HT-29 (cell line): ENCODE measurements around the gene TUBB2B. TPM values are rescaled to one million over a fixed set of nuclear protein-coding genes. Genes with fewer than 3 reads are reported as not detected.

Experiments used
- DNase-seq: peaks from one replicate; pipeline ENCODE4 v3.0.0-alpha.2; 2015; ENCODE audit warnings: low spot score
- total RNA-seq: library from RNA; depleted of rRNA; stranded (reverse); fragments of >200 nt; shearing (Covaris generic); gene quantifications from 2 replicates; pipeline ENCODE4 v1.2.3, GENCODE V29; 2014; rRNA removed

TUBB2B gene
- 1.7 and 2.5 TPM in 2 replicates for total RNA-seq

- DNase-seq, result no peak
These were observed at the start of gene TUBB2B for GRCh38 chr6:3227363-3228045. Gene TUBB2B, minus strand, starts transcription at chr6:3227653. Its CDS starts 110 bp downstream, at chr6:3227543.

GRCh38 chr6:3277251-3277650 lies 49.8 kb upstream of the TUBB2B start:
- DNase-seq, result no peak

GRCh38 chr6:3276174-3277167 lies 49.0 kb upstream of the TUBB2B start:
- DNase-seq, result no peak

GRCh38 chr6:3273707-3274521 lies 46.5 kb upstream of the TUBB2B start:
- no peak for DNase-seq

GRCh38 chr6:3272911-3273547 lies 45.6 kb upstream of the TUBB2B start:
- DNase-seq, result no peak

- DNase-seq, result no peak
These were observed 44.3 kb upstream of the TUBB2B start for GRCh38 chr6:3271756-3272155.

GRCh38 chr6:3270258-3270657 lies 42.8 kb upstream of the TUBB2B start:
- no peak for DNase-seq

- no peak for DNase-seq
These were observed 42.0 kb upstream of the TUBB2B start for GRCh38 chr6:3269281-3269975.

GRCh38 chr6:3268680-3269079 lies 41.2 kb upstream of the TUBB2B start:
- no peak for DNase-seq

- DNase-seq, result no peak
These were observed 39.7 kb upstream of the TUBB2B start for GRCh38 chr6:3267162-3267561.

GRCh38 chr6:3266170-3266569 lies 38.7 kb upstream of the TUBB2B start:
- no peak for DNase-seq

- DNase-seq, result no peak
These were observed 38.2 kb upstream of the TUBB2B start for GRCh38 chr6:3265671-3266070.

- DNase-seq, result no peak
These were observed 36.9 kb upstream of the TUBB2B start for GRCh38 chr6:3264356-3264755.

GRCh38 chr6:3263096-3263495 lies 35.6 kb upstream of the TUBB2B start:
- no peak for DNase-seq

GRCh38 chr6:3261921-3262320 lies 34.5 kb upstream of the TUBB2B start:
- DNase-seq, result no peak

- no peak for DNase-seq
These were observed 34.0 kb upstream of the TUBB2B start for GRCh38 chr6:3261518-3261820.

- DNase-seq, result no peak
These were observed 33.5 kb upstream of the TUBB2B start for GRCh38 chr6:3260772-3261517.

GRCh38 chr6:3260296-3260695 lies 32.8 kb upstream of the TUBB2B start:
- no peak for DNase-seq

GRCh38 chr6:3259491-3259958 lies 32.1 kb upstream of the TUBB2B start:
- DNase-seq, result peak; percentile 60
